Neural progenitor cell (in vitro differentiated cells): ENCODE data around the gene PLEKHG5.

ENCODE experiments used
- CTCF ChIP-seq: fragments of 200-600 bp; sonication (generic); IDR thresholded peaks from 2 replicates; pipeline ENCODE4 v1.5.1; 2017; ENCODE audit warnings: antibody characterized with exemption, mild to moderate bottlenecking
- EZH2 ChIP-seq: fragments of 200-600 bp; sonication (generic); IDR thresholded peaks from 2 replicates; pipeline ENCODE4 v1.6.1; 2017; ENCODE audit warnings: antibody characterized with exemption, mild to moderate bottlenecking, moderate library complexity
- EZH2phosphoT487 ChIP-seq: fragments of 200-600 bp; sonication (generic); IDR thresholded peaks from 2 replicates; pipeline ENCODE4 v1.6.1; 2017; ENCODE audit warnings: antibody characterized with exemption

- TF ChIP-seq CTCF (no peak), EZH2 (no peak), EZH2phosphoT487 (no peak)
Measured at GRCh38 chr1:6509220-6509918, 17.9 kb upstream of the PLEKHG5 start.
